CD4-positive, alpha-beta T cell (primary cell): ENCODE data around the gene DPYSL4. TPM values are rescaled to one million over a fixed set of nuclear protein-coding genes. Genes with fewer than 3 reads are reported as not detected.

Experiments
- ATAC-seq: fragments of 200-7000 bp; cut with Tn5 transposase; one replicate; pipeline ENCODE4 v1.10.0; 2022; ENCODE audit warnings: mild to moderate bottlenecking; ENCODE audit not compliant: poor library complexity
- CTCF ChIA-PET: fragments of 350-600 bp; sonication (Branson Sonifier 250); formaldehyde crosslinking; loops from one replicate; lab custom pipeline; 2021; ENCODE audit warnings: antibody characterized with exemption, inconsistent platforms; lab: Charles Lee
- POLR2A ChIA-PET: fragments of 350-600 bp; sonication (Branson Sonifier 250); formaldehyde crosslinking; loops from one replicate; lab custom pipeline; 2021; ENCODE audit warnings: antibody characterized with exemption, inconsistent platforms; lab: Charles Lee
- DNase-seq, 14 experiments: peaks; one replicate each; pipeline ENCODE4 v3.0.0-alpha.2; 2013 to 2020; ENCODE audit warnings: mixed read lengths in 2 of 14
- H3K27ac ChIP-seq, 2 donors: one replicate each; pipeline versions ENCODE4 v1.5.1 to v1.7.0; 2013; ENCODE audit warnings: low read length in 2 of 2, low read depth in 1 of 2, mild to moderate bottlenecking in 1 of 2
- H3K27me3 ChIP-seq, 2 experiments: 1 replicate in 1 of 2; 2 replicates in 1 of 2; pipeline versions ENCODE4 v1.6.1 to v1.7.0; 2013; ENCODE audit warnings: low read length in 2 of 2, control low read depth in 1 of 2, mild to moderate bottlenecking in 1 of 2, moderate library complexity in 1 of 2; ENCODE audit not compliant: insufficient read depth in 2 of 2, control insufficient read depth in 1 of 2
- H3K36me3 ChIP-seq: one replicate; pipeline ENCODE4 v1.6.1; 2013; ENCODE audit warnings: low read length, control low read depth; ENCODE audit not compliant: insufficient read depth
- H3K4me1 ChIP-seq: one replicate; pipeline ENCODE4 v1.6.1; 2013; ENCODE audit warnings: low read length, control low read depth; ENCODE audit not compliant: insufficient read depth
- H3K4me3 ChIP-seq: one replicate; pipeline ENCODE4 v1.5.1; 2013; ENCODE audit warnings: mild to moderate bottlenecking, low read length, moderate library complexity
- H3K9me3 ChIP-seq, 2 experiments: 1 replicate in 1 of 2; 2 replicates in 1 of 2; pipeline versions ENCODE4 v1.6.1 to v1.7.0; 2013; ENCODE audit warnings: low read length in 2 of 2, mild to moderate bottlenecking in 2 of 2, control low read depth in 1 of 2, moderate library complexity in 1 of 2; ENCODE audit not compliant: control insufficient read depth in 1 of 2, insufficient read depth in 1 of 2
- H3K27ac Mint-ChIP-seq: one replicate; pipeline ENCODE4 v1.8.0; 2020; ENCODE audit warnings: mixed read lengths
- H3K27me3 Mint-ChIP-seq: one replicate; pipeline ENCODE4 v1.8.0; 2021; ENCODE audit warnings: mixed read lengths
- H3K36me3 Mint-ChIP-seq: one replicate; pipeline ENCODE4 v1.8.0; 2021; ENCODE audit warnings: low read depth, mixed read lengths
- H3K4me1 Mint-ChIP-seq: one replicate; pipeline ENCODE4 v1.8.0; 2021; ENCODE audit warnings: low read depth, mixed read lengths
- H3K4me3 Mint-ChIP-seq: one replicate; pipeline ENCODE4 v1.8.0; 2020; ENCODE audit warnings: mild to moderate bottlenecking, mixed read lengths
- H3K9me3 Mint-ChIP-seq: one replicate; pipeline ENCODE4 v1.8.0; 2020; ENCODE audit warnings: mixed read lengths
- intact Hi-C, 2 experiments: fragments of 100-400 bp; cut with DNase I in 1 of 2; cut with micrococcal nuclease in 1 of 2; formaldehyde crosslinking; loops; one replicate each; pipeline versions ENCODE4 v1.15.1 to v1.9.0; 2023 to 2025; cut with DNase I, micrococcal nuclease
- total RNA-seq, 174 experiments: library from RNA in 2 of 174; stranded (reverse) in 2 of 174; gene quantifications; one replicate each; pipeline ENCODE4 v1.2.3 and lab custom pipeline; 2021 to 2026
- TF ChIP-seq, protein P1 (sequence below): fragments of 200-600 bp; IDR thresholded peaks from one replicate; pipeline ENCODE4 v1.8.0; 2022; ENCODE audit warnings: antibody characterized with exemption, mild to moderate bottlenecking

Gene DPYSL4
- total RNA-seq, 2 experiments from 2014 or later = 0.64 to 0.96 TPM

- intact Hi-C loops = no loop called here
- Mint-ChIP-seq H3K36me3 (no peaks in the 10 kb centered on the region), H3K27ac (no peak overlapping the region), H3K4me1 (no peaks in the 10 kb centered on the region), H3K27me3 (peaks cover under 1% of the 10 kb centered on the region), H3K9me3 (no peaks in the 10 kb centered on the region), H3K4me3 (no peak overlapping the region)
- DNase-seq (no peak), ATAC-seq (no peak)
- Histone ChIP-seq H3K36me3 (no peaks in the 10 kb centered on the region), H3K27ac (no peak overlapping the region), H3K4me1 (no peaks in the 10 kb centered on the region), H3K27me3 (no peaks in the 10 kb centered on the region), H3K4me3 (no peak overlapping the region), H3K9me3 (no peaks in the 10 kb centered on the region)
- CTCF ChIA-PET = no interaction called here
- TF ChIP-seq, protein P1, sequence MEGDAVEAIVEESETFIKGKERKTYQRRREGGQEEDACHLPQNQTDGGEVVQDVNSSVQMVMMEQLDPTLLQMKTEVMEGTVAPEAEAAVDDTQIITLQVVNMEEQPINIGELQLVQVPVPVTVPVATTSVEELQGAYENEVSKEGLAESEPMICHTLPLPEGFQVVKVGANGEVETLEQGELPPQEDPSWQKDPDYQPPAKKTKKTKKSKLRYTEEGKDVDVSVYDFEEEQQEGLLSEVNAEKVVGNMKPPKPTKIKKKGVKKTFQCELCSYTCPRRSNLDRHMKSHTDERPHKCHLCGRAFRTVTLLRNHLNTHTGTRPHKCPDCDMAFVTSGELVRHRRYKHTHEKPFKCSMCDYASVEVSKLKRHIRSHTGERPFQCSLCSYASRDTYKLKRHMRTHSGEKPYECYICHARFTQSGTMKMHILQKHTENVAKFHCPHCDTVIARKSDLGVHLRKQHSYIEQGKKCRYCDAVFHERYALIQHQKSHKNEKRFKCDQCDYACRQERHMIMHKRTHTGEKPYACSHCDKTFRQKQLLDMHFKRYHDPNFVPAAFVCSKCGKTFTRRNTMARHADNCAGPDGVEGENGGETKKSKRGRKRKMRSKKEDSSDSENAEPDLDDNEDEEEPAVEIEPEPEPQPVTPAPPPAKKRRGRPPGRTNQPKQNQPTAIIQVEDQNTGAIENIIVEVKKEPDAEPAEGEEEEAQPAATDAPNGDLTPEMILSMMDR = no peak
- POLR2A ChIA-PET = interaction anchor here (0.8 kb wide), 1 partner anchor 14 kb away, joined by 3 read pairs; no protein-coding TSS in a partner anchor
These were observed 38.2 kb upstream of the DPYSL4 start for GRCh38 chr10:132148261-132149251.

- intact Hi-C loops = no loop called here
- H3K27ac Mint-ChIP-seq = no peak overlapping the region
- TF ChIP-seq, protein P1 = no peak
These were observed 37.5 kb upstream of the DPYSL4 start for GRCh38 chr10:132149271-132149670.

GRCh38 chr10:132149917-132150316 is 36.8 kb upstream of the DPYSL4 start:
- Mint-ChIP-seq H3K4me1 (no peaks in the 10 kb centered on the region), H3K4me3 (no peak overlapping the region), H3K9me3 (no peaks in the 10 kb centered on the region), H3K27me3 (no peaks in the 10 kb centered on the region), H3K36me3 (no peaks in the 10 kb centered on the region), H3K27ac (no peak overlapping the region)
- no peaks in the 10 kb centered on the region for H3K4me1 ChIP-seq
- ChIA-PET CTCF (no interaction called here), POLR2A (no interaction called here)
- DNase-seq (no peak), ATAC-seq (no peak)
- H3K36me3 ChIP-seq = no peaks in the 10 kb centered on the region
- TF ChIP-seq, protein P1 = no peak
- no peak overlapping the region for H3K27ac ChIP-seq
- H3K27me3 ChIP-seq = no peaks in the 10 kb centered on the region
- H3K4me3 ChIP-seq = no peak overlapping the region
- H3K9me3 ChIP-seq = peaks cover 0 to under 1% of the 10 kb centered on the region in 2 experiments
- intact Hi-C loops = loop anchor here in 1 of 2 experiments (10.0 kb wide), 2 partner anchors 175 to 305 kb away; no protein-coding TSS in a partner anchor

More at GRCh38 chr10:132149271-132149670, 37.5 kb upstream of the DPYSL4 start:
- ChIA-PET POLR2A (no interaction called here), CTCF (no interaction called here)
- DNase-seq (no peak), ATAC-seq (no peak)
- H3K4me3 ChIP-seq = no peak overlapping the region
- H3K9me3 ChIP-seq = no peaks in the 10 kb centered on the region
- H3K27me3 Mint-ChIP-seq = no peaks in the 10 kb centered on the region
- no peaks in the 10 kb centered on the region for H3K36me3 ChIP-seq
- H3K9me3 Mint-ChIP-seq = no peaks in the 10 kb centered on the region
- H3K27me3 ChIP-seq = no peaks in the 10 kb centered on the region
- H3K4me1 Mint-ChIP-seq = no peaks in the 10 kb centered on the region
- H3K36me3 Mint-ChIP-seq = no peaks in the 10 kb centered on the region
- no peak overlapping the region for H3K27ac ChIP-seq
- no peak overlapping the region for H3K4me3 Mint-ChIP-seq
- H3K4me1 ChIP-seq = no peaks in the 10 kb centered on the region
